Stimulated activated CD8-positive, alpha-beta memory T cell treated with anti-CD3 and anti-CD28 coated beads, Interleukin-7, amount 100 ng/mL, for 24 hours (primary cell): Measurements from ENCODE around the gene GPR32.
"Not testable (repeated sequence)": the region's sequence is repeated elsewhere in the genome, so short reads cannot be mapped to it uniquely, and the experiment has no call there.

Experiments
- DNase-seq: peaks from one replicate; pipeline ENCODE4 v3.0.0-alpha.2; 2020; ENCODE audit warnings: low read depth

Gene GPR32

DNA sequence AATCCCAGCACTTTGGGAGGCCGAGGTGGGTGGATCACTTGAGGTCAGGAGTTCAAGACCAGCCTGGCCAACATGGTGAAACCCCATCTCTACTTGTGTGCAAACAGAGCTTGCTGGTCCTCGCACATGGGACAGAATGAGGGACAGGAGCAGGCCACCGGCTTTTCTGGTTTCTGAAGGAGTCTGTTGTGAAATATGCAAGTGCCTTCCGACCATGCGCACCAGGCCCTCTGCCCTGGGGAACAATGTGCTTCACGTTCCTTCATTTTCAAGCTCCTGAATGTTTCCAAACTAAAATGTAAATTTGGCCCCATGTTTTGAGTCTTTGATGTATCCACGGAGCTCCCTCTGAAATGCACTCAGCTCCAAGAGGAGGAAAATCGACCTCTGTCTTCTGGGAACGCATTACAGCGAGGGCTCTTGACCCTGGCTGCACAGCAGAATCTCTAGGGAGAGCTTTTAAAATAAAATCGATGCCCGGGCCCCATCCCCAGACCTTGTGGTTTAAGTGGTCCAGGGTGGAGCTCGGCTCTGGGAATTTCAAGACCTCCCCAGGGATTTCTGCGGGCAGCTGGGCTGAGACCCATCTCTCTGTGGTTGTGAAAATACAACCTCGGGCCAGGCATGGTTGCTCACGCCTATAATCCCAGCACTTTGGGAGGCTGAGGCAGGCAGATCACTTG is 10.6 kb downstream of the GPR32 start:
- no peak for DNase-seq

DNA sequence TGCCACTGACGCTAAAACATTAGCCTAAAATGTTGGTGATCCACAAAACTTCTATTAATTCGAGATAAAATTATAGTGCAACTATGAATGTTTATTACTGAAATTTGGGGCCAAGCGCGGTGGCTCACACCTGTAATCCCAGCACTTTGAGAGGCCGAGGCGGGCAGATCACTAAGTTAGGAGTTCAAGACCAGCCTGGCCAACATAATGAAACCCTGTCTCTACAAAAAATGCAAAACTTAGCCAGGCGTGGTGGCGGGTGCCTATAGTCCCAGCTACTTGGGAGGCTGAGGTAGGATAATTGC is 13.5 kb downstream of the GPR32 start:
- not testable (repeated sequence) for DNase-seq

DNA sequence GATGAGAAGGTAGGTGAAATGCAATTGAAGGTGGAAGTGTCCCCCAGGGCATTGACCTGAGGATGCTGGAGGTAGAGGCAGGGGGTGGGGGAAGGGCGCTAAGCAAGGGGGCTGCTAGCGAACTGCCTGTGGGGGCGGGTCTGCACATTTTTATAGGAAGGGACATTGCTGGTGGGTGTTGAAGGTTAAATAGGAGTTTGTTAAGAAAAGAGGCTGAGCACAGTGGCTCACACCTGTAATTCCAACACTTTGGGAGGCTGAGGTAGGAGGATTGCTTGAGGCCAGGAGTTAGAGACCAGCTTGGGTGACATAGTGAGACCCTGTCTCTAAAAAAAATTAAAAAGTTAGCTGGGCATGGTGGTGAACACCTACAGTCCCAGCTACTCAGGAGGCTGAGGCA is 14.4 kb downstream of the GPR32 start:
- DNase-seq: no peak

DNA sequence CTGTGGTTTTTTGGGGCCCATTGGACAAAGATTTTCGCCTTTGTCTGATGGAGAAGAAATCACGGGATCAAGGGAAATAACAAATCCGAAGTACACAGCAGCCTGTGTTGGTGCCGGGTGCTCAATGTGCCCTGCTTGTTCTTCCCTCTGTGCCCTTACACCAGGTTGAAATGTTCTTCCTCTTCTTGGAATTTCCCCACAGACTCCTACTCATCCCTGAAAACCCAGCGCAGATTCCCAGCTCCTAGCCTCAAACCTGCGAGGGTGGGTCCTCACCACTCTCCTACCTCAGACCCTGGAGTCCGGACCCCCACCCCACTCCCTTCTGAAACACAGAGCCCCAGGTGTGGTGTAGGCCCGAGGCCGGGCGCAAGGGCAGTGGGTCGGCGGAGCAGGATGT is 15.1 kb downstream of the GPR32 start:
- no peak for DNase-seq

DNA sequence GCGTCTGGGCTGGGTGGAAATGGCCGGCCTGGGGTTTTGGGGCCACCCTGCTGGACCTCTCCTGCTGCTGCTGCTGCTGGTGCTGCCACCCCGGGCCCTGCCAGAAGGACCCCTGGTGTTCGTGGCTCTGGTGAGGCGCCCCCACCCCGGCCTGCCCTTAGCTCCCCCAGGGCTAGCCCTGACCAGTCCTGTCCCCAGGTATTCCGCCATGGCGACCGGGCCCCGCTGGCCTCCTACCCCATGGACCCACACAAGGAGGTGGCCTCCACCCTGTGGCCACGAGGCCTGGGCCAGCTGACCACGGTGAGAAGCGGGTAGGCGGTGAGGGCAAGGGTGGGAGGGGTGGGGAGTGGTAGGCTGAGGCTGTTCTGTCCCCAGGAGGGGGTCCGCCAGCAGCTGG is 20.1 kb downstream of the GPR32 start, which contains the start of gene ACP4:
Gene ACP4 (plus strand): TSS at position 20 of the 400 bp plus-strand sequence. CDS start 0 bp downstream, at position 20.
- no peak for DNase-seq

DNA sequence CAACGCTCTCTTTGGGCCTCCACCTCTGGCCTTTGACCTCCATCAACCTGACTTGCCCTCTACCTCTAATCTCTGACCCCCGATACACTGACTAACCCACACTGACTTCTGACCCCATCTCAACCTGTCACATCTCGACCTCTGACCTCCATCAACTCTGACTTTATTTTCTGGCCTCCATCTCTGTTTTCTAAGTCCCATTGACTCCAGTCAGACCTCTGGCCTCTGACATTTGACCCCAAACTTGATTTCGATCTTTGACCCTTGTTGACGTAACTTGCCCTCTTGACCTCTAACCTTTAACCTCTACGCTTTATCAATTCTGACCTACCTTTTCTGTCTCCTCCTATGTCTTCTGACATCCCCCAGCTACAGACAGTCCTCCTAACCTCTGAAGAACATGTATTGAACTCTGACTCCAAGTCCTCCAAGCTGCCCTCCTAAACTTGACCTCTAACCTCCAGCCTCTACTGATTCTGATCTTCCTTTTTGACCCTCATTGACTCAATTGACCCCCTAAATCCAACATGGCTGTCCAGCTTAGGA is 20.7 kb downstream of the GPR32 start:
- DNase-seq: no peak

DNA sequence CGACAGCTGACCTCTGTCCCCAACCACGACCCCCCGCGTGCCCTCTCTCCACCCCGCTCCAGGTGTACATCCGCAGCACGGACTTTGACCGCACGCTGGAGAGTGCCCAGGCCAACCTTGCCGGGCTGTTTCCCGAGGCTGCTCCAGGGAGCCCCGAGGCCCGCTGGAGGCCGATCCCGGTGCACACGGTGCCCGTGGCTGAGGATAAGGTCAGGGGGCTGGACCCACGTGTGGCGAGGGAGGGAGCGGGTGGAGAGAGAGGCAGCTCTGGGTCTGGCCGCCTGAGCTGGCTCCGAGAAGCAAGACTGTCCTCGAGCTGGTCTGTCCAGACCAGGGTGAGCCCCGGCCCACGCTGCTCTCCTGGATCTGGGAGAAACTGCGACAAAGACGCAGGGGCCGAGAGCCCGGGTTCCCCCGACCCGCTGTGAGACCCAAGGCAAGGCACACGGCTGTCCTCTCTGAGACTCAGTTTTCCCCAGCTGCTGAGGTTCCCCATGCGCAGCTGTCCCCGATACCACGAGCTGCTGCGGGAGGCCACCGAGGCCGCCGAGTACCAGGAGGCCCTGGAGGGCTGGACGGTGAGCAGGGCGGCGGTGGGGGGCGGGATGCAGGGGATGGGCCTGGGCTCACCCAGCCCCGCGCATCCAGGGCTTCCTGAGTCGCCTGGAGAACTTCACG is 21.5 kb downstream of the GPR32 start:
- no peak for DNase-seq

DNA sequence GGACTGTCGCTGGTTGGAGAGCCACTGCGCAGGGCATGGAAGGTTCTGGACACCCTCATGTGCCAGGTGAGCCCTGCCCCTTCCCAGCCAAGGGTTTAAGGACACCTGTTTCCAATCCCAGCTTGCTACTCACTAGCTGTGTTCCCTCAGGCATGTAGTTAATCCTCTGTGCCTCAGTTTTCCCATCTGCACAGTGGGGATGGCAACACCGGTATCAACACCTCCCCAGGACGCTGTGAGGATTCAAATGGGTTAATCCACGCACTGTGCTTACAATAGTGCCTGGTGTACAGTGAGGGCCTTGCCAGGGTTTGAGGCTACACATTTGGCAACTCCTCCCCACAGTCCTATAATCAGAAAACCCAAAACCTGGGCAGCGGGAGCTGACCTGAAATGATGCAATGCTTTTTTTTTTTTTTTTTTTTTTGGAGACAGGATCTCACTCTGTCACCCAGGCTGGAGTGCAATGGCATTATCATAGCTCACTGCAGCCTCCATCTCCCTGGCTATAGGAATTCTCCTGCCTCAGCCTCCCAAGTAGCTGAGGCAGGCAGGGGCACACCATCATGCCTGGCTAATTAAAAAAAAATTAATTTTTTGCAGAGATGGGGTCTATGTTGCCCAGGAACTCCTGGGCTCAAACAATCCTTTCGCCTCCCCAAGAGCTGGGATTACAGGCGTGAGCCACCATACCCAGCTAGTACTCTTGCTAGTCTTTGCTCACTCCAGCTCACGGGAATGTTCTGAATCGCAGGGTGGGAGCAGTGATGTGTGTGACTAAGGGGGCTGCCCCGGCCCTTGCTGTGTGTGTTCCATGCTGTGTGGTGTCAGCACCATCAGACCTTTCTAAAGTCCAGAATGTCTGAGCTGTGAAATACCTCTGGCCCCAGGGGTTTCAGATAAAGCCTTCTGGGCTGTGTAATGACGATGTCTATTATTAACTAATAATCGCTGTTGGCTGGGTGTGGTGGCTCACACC is 22.3 kb downstream of the GPR32 start:
- no peak for DNase-seq

DNA sequence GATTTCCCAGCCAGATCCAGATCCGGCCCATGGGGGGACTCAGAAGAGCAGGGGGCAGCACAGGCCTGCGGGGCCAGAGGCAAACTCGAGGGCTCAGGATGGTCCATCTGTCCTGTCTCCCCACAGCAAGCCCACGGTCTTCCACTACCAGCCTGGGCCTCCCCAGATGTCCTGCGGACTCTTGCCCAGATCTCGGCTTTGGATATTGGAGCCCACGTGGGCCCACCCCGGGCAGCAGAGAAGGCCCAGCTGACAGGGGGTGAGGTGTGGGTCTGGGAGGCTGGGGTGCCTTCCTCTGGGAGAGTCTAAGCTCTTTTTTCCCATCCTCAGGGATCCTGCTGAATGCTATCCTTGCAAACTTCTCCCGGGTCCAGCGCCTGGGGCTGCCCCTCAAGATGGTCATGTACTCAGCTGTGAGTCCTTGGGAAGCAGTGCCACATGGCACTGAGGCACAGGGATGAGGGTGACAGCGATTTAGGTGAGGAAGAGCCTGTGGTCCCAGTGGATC is 23.3 kb downstream of the GPR32 start:
- no peak for DNase-seq

DNA sequence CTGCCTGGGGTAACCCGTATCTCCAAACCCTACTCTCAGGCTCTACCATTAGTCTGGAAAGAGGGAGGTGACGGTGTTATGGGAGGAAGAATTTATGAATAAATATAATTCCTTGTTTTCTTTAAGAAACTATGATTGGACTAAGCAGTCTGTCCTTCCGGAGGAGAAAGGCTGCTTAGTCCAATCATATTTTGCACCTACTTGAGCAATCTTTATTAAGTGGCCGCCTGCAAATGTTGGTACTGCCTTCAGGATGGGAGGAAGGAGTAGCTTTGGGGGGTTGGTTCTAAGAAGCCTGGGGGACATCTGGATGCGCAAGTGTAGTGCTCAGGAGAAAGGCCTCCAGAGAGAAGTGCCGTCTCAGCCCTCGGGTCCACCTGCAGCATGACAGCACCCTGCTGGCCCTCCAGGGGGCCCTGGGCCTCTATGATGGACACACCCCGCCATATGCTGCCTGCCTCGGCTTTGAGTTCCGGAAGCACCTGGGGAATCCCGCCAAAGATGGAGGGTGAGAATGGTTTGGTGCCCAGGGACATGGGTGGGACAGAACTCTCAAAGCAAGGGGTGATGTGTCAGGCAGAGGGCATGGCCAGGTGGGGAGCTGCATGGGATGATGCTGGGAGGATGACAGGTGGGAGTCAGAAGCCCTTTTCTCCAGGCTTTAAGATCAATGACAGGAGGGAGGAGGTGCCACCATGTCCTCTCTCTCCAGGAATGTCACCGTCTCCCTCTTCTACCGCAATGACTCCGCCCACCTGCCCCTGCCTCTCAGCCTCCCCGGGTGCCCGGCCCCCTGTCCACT is 24.0 kb downstream of the GPR32 start:
- no peak for DNase-seq

DNA sequence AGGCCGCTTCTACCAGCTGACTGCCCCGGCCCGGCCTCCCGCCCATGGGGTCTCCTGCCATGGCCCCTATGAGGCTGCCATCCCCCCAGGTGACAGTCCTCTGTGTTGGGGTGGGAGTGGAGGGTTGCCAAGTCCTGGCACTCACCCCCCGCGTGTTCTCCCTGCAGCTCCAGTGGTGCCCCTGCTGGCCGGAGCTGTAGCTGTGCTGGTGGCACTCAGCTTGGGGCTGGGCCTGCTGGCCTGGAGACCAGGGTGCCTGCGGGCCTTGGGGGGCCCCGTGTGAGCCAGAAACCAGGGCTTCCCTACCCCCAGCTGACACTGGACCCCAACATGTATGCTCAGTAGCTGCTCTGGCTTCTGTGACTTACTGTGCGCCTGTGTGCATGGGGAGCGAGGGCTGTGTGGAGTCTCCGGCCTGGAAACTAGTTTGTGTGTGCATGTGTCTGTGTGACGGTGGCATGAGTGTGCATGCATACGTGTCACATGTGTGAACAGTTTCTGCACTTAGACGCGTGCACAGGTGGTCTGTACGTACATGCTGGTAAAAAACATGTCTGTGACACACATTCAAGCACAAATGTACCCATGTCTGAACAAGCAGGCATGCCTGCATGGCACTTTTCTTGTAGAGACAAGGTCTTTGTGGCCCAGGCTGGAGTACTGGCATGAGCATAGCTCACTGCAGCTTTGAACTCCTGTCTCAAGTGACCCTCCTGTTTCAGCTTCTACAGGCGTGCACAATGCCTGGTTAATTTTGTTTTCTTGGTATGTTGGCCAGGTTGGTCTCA is 24.8 kb downstream of the GPR32 start:
- no peak for DNase-seq

DNA sequence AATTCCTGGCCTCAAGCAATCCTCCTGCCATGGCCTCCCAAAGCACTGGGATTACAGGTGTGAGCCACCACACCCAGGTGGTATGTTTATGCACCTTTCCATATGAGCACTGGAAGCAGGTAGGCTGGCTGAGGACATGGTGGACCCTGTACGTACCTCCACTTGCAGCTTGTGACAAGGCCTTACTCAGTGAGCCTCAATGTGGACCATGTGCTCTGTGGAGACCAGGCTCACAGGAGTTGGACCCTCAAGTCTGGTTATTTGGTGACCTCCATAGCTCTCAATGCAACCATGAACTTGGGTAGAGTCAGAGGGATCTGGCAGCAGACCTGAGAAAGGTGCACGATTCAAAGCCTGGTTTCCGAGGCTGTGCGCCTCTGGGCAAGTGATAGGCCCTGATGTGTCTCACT is 25.4 kb downstream of the GPR32 start:
- DNase-seq: no peak

DNA sequence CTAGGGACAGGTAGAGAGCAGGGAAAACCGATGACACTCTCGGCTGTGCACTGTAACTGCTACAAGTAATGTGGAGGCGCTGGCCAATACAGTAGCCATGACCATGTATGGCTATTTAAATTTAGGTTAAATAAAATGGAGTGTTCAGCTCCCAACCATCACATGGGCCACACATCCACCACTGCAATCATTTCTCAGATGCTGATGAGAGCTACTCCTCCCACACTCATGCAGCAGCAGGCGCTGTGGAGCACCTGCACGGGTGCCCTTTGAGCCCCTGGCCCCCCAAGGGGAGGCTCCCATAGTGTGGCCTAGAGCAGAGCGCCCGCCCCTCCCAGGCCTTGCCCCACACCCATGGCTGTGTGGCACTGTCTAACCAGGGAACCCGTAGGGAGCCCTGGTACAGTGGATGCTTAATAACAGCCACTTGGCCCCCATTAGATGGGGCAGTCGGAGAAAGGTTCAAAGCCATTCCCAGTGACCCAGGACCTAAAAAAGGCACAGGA is 25.9 kb downstream of the GPR32 start:
- no peak for DNase-seq

DNA sequence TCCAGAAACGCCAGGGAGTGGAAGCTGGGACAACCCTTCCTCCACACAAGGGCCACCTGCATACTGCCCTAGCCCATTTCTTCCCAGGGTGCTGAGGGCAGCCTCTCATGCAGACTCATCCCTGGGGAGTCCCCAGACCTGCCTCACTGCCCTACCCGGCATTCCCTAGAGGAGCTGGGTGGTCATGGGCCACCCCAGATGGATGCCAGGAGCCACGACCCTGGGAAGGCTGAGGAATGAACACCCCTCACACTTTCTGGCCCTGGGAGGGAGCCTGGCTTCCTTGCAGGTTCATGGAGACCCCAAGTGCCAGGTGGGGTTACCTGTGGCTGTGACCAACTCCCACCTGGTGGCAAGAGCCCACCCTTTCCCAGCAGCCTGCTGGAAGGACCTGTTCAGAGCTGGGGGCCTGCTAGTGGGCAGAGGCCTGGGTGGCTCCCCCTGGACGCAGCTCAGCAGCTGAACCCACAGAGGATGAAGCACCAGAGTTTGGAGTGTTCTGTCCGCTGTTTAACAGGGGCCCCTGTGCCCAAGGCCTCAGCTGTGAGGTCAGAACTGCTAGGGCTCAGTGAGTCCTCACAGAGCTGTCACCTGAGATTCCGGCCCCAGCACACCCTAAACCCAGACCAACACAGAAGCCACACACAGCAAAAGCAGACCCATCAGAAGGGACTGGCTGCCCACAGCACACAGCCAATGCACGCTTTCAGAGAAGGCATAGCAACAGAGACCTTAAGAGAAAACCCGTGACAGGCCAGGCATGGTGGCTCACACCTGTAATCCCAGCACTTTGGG is 26.6 kb downstream of the GPR32 start:
- no peak for DNase-seq

DNA sequence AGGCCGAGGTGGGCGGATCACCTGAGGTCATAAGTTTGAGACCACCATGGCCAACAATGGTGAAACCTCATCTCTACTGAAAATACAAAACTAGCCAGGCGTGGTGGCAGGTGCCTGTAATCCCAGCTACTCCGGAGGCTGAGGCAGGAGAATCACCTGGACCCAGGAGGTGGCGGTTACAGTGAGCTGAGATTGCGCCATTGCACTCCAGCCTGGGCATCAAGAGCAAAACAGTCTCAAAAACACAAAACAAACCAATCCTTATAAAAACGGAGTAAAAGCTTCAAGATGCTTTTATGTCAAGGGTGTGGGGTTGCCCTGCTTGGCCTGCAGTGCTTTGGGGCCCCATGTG is 27.1 kb downstream of the GPR32 start:
- no peak for DNase-seq

DNA sequence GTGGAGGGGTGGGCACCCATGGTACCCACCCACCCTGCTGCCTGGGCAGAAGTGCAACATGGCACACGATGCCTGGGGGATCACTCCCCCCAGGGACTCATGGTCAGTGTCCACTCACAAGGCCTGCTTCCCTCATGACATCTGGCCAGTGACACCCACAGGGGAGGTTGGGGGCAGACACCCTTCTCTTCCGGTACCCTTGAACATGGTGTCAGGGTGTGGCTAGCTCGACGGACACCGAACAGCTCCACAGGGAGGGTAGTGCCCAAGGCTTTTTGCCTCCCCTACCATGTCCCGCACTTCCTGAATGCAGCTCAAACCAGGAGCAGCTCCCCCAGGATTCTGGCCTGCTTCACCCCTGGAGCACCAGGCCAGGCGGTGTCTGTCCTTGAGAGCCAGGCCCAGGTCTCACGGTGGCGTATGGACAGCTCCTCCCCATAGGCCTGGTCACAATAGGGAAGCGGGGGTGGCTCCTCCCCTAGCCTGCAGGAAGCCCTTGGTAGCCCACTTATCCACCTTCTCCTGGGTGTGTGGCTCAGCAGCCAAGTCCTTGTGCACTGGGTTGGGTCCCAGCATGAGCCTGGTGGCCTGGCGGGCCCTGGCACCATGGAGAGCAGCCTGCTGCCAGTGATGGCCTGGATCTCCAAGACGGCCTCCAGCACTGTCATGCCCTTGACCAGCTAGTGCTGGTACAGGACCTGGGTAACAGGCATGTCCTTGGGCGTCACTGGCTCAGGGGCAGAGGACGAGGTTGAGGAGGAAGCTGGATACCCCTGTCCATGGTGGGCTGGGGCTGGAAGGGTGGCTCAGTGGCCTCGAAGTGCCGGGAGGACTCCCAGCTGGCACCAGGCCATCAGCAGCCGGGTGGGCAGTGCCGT is 27.8 kb downstream of the GPR32 start:
- no peak for DNase-seq

DNA sequence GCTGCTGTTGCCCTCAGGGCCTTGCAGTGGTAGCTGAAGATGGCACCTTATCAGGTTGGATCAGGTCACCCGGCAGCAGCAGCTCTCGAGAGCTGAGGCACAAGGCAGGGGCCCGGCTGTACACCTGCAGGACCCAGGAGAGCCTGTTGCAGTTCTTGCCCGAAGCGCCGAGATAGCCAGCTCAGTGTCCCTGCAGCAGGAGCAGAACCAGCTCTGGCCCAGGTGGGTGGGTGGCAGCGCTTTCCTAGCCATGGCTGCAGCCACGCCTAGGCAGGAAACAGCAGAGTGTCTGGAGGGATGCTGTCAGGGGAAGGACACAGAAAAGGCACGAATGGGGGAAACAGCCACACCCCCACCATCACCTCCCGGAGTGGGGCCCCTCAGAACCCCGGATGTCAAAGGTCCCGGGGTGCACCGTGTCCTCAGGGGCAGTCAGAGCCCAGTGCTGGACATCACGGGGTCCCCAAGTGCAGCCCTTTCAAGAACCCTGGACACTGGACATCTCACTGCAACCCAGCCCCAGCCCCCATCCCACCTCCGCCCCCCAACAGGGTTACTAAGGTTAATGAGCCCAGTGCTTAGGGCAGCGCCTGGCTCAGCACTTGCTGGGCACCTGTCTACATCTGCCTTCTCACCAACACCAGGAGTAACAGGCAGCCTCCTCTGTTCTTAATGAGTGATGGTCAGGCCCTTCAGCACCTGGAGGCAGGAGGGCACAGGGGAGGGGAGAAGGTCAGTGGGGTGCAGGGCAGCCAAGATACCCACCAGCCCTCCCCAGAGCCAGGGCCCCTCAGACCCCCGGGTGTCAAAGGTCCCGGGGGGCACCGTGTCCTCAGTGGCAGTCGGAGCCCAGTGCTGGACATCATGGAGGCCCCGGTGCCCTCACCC is 28.6 kb downstream of the GPR32 start:
- DNase-seq: no peak

DNA sequence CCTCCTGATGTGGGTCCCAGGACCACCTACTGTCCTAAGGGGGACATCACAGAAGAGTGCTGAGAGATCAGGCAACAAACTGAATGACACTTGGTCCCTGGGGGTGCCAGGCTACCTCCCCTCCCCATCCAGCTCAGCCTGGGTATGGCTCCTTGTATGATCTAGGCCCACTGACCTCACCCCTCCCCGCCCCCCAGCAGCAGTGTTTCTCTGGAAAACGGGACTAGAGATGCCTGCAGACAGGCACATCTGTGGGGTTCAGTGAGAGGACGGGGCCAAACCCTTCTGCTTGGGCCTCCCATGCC is 29.2 kb downstream of the GPR32 start:
- DNase-seq: no peak
